ENCODE results near the gene SAMD4A.

SAMD4A gene

GRCh38 chr14:54632452-54632851 lies 65.5 kb downstream of the SAMD4A start:
- DNase-seq (ENCODE audit: low read depth in 2 of 2): no peak

DNA sequence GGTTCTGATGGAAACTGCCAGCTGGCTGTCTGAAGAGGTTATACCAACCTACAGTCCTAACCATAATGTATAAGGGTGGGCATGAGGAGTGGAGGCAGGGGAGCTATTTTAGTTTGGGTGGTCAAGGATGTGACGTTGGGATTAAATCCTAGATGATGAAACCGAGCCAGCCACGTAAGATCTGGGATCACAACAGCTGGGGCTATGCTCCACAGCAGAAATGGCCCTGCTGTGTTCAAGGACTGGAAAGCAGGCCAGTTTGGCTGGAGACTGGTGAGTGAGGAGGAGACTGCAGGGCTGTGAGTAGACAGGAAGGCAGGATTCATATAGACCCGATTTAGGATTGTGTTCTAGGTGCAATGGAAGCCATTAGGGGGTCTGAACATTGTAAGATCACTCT lies 66.1 kb downstream of the SAMD4A start:
- no peak for DNase-seq (ENCODE audit: low read depth in 2 of 2)

GRCh38 chr14:54637270-54638134 lies 70.6 kb downstream of the SAMD4A start:
- no peak for DNase-seq (ENCODE audit: low read depth in 2 of 2)

GRCh38 chr14:54638135-54638446 lies 71.2 kb downstream of the SAMD4A start:
- DNase-seq (ENCODE audit: low read depth in 2 of 2): no peak

- DNase-seq (ENCODE audit: low read depth in 2 of 2): no peak
These were observed 72.7 kb downstream of the SAMD4A start for GRCh38 chr14:54639611-54640010.

DNA sequence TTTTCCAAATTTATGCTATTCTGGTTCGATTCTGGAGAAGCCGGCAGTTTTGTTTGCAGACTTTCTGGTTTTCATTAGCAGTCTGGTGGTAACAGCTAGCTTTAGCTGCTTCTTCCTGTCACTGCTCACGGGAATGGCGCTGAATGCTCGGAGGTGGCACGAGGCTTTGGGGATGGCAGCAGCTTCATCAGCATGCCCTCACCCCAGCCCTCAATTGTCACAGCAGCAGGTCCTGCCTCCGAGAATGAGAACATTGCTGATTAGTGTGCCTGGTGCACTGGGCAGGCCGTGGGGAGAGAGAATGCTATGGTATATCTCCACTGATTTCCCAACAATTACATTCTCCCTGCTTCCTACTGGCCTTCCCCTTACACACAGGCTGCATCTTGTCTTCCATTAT lies 73.6 kb downstream of the SAMD4A start:
- DNase-seq (ENCODE audit: low read depth in 2 of 2): no peak

- no peak for DNase-seq (ENCODE audit: low read depth in 2 of 2)
These were observed 75.2 kb downstream of the SAMD4A start for GRCh38 chr14:54642121-54642520.

- DNase-seq (ENCODE audit: low read depth in 2 of 2): no peak
These were observed 76.1 kb downstream of the SAMD4A start for GRCh38 chr14:54642801-54643695.

- DNase-seq (ENCODE audit: low read depth in 2 of 2): no peak
These were observed 76.8 kb downstream of the SAMD4A start for GRCh38 chr14:54643696-54644176.

DNA sequence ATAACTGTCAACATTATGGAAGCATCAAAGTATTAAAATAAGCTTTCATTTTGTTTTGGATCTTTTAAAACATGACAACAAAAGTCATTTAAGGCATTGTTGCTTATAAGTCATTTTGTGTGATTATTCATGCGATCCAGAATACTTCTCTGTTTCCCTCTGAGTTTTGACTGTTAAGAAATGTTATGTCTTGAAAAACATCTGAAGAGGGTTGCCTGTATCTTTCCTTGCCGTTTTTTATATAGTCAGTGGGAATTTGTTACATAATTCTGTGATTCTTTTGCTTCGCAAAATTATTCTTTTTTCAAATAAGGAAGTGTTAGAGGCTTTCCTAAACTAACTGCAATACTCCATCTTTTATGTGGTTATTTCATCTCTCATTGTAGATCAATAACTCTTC lies 78.7 kb downstream of the SAMD4A start:
- no peak for DNase-seq (ENCODE audit: low read depth in 2 of 2)

DNA sequence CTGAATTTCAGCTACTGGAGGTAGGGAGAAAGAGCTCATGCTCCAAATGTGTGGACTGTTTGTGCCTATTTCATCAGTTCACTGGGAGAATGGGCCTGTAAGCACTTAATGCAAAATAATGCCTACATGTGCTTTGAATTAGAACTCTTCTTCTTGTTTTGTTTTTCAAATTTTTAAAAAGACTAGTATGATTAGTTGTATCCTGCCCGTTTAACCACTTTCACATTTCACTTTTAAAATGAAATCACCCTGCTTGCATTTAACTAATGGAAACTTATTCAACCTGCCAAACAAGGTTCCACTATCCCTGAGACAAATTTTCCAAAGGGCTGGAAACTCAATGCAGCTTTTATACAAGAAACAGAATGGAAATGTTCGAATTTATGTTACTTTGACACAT lies 79.7 kb downstream of the SAMD4A start:
- no peak for DNase-seq (ENCODE audit: low read depth in 2 of 2)

DNA sequence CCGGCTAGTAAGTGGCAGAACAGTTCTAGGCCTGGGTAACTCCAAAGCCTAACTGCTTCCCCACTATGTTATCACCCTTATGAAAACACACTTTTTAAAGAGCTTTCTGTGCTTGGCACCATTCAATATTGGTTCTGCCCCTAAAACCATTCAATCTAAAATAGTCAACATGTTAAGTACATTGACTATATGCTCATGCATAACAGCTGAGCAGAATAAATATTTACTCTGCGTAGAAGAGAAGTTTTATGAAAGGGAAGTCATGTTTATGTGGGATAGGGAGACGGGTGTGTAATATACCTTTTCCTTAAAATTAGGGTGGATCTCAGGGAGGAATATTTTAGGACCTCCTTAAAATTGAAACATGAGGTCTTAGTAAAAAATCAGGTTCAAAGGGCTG lies 80.5 kb downstream of the SAMD4A start:
- DNase-seq (ENCODE audit: low read depth in 2 of 2): no peak

DNA sequence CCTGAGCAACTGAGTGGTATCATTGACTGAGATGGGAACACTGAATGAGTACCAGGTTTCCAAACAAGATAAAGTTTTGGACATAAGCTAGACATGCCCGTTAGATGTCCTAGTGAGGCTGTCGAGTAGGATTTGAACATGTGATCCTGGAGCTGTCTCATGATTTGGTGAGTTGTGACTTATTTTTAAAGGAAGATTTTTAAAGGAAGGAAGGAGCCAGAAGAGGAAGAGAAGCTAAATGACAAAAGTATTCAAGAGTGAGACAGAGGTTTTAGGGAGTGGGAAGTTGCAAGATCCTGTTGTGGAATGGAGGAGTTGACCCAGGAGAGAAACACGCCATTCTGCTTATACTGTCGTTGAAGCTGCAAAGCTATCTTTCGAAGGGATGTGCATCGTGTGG lies 82.1 kb downstream of the SAMD4A start:
- DNase-seq (ENCODE audit: low read depth in 2 of 2): no peak

DNA sequence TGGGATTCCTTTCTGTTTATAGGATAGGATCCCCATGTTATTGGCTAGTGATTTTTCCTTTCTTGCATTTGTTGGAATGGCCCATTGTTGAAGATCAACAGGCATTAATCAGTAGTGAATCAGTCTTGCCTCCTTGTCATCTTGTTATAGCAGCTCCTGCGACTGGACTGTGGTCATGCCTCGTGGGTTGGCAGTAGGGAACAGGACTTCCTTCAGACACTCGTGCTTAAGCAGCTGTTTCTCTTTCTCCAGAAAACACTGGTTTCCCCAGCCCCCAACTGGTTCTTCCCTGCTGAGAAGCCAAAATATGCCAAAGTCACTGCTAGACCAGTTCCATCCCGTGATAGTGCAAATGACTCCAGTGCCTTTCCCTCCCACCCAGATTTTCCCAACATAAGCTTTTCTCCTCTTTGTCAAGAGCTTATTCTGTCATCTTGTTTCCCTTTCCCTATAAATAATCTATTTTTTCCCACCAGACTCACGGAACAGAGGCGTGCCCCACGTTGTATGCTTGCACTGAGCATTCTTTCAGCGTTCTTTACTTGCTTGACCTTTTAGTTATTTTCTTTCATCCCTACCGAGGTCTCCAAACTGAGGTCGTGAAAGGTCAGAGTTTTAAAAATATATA lies 83.5 kb downstream of the SAMD4A start:
- no peak for DNase-seq (ENCODE audit: low read depth in 2 of 2)

DNA sequence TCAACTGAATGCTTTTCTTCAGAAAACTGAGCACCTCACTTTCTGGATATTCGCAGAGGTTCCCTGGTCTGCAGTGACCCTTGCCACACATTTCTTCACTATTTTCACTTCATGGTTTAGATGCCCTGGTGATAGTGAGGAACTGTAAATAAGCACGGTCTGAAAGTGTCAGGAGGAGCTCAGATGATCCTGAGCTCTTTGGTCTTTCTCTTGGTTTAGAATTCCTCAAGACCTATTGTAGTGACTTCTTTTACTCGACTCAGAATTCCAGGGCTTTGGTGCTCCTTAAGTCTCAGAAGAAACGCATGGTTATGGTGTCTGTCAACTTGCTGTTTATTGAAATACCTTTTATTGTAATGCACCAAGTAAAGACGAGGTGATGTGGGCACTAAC lies 84.0 kb downstream of the SAMD4A start:
- DNase-seq (ENCODE audit: low read depth in 2 of 2): no peak

- no peak for DNase-seq (ENCODE audit: low read depth in 2 of 2)
These were observed 84.7 kb downstream of the SAMD4A start for GRCh38 chr14:54651649-54652048.

GRCh38 chr14:54652188-54652587 lies 85.3 kb downstream of the SAMD4A start:
- DNase-seq (ENCODE audit: low read depth in 2 of 2): no peak

DNA sequence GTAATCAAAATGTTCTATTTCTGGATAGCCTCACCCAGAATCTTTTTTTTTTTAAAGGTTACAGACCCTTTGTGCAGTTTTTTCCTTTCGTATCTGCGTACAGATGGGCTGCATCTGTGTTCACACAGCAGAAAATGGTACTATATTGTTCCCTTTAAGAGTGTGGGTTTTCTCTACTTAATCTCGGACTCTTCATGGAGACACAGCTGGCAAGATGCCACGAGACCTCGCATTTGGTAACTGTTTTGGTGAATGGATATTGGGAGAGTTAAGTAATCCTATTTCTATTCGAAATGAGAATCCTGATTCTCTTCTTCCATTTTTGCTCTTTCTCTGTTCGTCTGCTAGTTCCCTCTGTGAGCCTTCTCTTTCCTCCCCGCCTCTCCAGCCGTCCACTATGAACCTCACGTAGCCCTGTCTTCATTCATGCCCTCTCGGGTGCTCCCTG lies 85.7 kb downstream of the SAMD4A start:
- DNase-seq (ENCODE audit: low read depth in 2 of 2): no peak

DNA sequence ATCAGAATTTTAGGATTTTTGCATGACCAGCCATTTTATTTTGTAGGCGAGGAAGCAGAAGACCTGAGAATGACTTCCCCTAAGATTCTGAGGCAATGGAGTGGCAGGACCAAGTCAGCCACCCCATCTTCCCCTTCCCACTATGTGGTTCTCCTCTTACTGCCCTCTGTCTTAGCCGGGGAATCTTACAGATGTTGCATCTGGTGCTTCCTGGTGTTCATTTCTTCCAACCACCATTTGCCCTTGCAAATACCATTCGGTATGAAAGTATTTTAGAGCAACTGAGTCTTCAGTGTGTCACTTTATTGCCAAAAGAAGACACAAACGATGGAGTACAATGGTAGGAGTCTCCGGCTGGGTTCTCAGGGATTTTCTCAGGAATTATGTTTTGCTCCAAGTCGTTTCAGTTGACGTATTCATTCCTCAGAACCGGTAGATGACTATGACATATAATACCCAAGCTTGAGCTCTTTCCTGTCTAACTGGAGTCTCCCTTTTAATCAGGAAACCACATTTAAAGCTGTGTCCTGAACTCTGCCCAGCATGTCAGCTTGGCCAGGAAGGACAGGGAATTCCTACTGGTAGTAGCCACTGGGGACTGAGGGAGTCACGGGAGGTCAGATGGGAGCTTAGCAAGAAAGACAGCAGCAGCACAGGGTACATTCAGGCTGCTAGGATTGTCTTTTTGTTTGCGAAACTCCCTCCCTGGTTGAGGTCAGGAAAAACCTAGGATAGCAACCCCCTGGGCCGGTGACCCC lies 87.0 kb downstream of the SAMD4A start:
- no peak for DNase-seq (ENCODE audit: low read depth in 2 of 2)

GRCh38 chr14:54654605-54655004 lies 87.7 kb downstream of the SAMD4A start:
- no peak for DNase-seq (ENCODE audit: low read depth in 2 of 2)

DNA sequence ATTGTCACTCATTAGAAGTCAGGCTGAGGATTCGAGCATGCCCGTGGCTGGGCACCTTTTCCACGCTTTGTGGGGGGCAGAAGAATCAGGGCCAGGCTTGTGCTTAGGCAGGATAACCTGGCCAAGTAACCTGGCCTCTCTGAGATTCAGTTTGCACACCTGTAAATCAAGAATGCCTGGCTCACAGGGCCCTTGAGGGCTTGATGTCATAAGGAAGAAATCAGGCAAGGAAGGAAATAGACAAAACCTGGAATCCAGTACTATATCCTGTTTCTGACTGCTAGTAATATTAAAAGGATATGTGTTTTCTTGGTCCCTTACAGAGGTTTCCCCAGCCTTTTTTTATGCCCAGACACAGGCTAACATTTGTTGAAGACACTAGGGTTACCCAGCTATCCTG lies 91.9 kb downstream of the SAMD4A start:
- no peak for DNase-seq (ENCODE audit: low read depth in 2 of 2)

DNA sequence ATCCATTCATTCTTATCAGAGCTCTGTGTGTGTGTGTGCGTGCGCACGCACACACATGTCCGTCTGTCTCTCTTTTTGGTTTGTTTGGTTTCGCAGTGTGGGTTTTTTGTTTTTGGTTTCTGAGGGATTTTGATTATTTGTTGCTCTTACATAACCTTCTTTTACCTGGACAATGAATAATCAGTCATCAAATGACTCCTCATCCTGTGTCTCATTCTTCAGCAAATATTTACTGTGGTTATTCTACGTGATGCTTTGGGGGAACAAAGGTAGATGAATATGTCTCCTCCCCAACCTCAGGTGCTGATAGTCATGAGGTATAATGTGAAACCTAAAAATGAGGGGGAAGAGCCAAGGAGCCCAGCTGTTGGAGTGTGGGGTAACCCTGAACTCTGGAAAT lies 92.4 kb downstream of the SAMD4A start:
- no peak for DNase-seq (ENCODE audit: low read depth in 2 of 2)
